Right lobe of liver (tissue), 4 donors: ENCODE results near the gene ARHGAP8.

Experiments used
- POLR2A ChIP-seq: fragments of 450-650 bp; IDR thresholded peaks from one replicate; pipeline ENCODE4 v1.6.1; 2017; ENCODE audit warnings: antibody characterized with exemption, mild to moderate bottlenecking
- TF ChIP-seq, protein P1 (sequence below), 4 donors: fragments of 200-600 bp in 3 of 4; fragments of 450-650 bp in 1 of 4; IDR thresholded peaks; one replicate each; pipeline versions ENCODE4 v1.5.1 to v1.8.0; 2016 to 2022; ENCODE audit warnings: antibody characterized with exemption in 4 of 4, mild to moderate bottlenecking in 2 of 4
- donor health status: DM: no; HTN: no; CAD: no.
- donor health status: DM: no; HTN: no; CAD: no.
- donor health status: DM: no; HTN: yes; CAD: no.

DNA sequence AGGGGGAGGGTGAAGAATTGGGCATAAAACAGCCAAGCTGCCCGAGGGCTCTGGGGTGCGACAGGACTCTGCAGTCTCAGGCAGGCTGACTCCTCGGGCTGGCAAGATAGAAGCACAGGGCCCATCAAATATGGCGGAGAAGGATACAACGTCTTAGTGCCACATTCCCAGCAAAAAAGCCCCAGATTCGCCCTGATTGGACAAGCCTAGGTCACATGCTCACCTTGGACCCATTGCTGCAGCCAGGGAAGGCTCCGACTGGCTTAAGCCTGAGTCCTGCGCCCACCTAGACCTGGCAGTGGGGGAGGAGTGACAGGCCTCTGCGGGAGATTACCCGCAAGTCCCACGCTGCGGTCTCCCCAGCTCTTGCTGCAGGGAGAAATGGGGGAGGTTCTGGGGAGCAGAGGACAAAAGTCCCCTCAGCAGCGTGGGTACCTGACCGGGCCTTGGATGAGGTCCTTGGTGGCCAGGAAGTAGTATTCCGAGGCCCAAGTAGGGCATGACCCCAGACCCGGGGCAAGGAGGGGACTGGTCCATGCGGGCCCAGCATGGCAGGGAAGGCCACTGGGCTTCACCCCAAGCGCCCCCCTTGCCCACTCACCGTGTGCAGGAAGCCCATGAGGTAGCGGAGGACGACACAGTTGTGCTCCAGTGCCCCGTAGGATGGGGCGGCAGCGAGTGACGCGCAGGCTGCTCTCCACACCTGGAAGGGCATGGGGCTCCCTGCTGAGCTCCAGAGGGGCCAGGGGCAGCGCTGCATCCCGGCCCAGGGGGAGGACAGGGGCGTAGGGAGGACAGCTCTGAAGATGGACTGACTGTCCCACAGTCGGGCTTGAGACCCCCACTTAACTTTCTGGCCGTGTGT lies 113.0 kb downstream of the ARHGAP8 start:
- TF ChIP-seq, protein P1, sequence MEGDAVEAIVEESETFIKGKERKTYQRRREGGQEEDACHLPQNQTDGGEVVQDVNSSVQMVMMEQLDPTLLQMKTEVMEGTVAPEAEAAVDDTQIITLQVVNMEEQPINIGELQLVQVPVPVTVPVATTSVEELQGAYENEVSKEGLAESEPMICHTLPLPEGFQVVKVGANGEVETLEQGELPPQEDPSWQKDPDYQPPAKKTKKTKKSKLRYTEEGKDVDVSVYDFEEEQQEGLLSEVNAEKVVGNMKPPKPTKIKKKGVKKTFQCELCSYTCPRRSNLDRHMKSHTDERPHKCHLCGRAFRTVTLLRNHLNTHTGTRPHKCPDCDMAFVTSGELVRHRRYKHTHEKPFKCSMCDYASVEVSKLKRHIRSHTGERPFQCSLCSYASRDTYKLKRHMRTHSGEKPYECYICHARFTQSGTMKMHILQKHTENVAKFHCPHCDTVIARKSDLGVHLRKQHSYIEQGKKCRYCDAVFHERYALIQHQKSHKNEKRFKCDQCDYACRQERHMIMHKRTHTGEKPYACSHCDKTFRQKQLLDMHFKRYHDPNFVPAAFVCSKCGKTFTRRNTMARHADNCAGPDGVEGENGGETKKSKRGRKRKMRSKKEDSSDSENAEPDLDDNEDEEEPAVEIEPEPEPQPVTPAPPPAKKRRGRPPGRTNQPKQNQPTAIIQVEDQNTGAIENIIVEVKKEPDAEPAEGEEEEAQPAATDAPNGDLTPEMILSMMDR (IDR thresholded peaks at IDR 0.05), result no peak
- TF ChIP-seq POLR2A, result no peak
